HG03064 (cell line): ENCODE results near the gene SYNPR.
"Not testable (repeated sequence)": the region's sequence is repeated elsewhere in the genome, so short reads cannot be mapped to it uniquely, and the experiment has no call there.

ENCODE experiments used
- ATAC-seq: cut with Tn5 transposase; IDR thresholded peaks from one replicate; pipeline ENCODE4 v1.9.1; 2021; ENCODE audit warnings: low read depth; ENCODE audit not compliant: unreplicated experiment

SYNPR gene

DNA sequence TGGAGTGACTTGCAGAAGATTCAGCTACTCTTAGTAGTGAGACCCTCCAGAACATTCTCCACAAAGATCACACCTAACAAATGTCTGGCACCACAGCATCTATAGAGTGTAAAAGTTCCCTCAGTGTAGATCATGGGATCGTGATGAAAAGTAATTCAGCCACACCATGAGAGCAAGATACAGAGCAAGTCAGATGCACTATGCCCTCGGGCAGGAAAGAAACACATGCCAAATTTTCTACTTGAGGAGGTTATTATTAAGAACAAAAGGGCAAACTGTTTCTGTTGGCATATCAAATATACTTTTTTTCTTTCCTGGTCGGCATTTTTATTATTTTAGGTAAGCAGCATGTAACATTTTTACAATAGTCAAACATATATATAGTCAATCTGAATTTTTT lies 329.6 kb downstream of the SYNPR start:
- ATAC-seq: no peak

DNA sequence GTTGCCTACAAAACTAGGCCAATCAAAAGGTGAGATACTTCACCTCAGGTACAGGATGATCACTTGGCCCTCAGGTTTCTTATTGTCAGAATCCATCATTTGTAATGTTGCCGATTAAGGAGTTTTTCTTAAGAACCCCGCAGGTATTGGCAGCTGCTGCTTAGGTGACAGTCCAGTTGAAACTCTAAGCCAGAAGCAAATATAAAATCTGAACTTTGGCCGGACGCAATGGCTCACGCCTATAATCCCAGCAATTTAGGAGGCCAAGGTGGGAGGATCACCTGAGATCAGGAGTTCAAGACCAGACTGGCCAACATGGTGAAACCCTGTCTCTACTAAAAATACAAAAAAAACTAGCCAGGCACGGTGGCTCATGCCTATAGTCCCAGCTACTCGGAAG lies 331.3 kb downstream of the SYNPR start:
- no peak for ATAC-seq

DNA sequence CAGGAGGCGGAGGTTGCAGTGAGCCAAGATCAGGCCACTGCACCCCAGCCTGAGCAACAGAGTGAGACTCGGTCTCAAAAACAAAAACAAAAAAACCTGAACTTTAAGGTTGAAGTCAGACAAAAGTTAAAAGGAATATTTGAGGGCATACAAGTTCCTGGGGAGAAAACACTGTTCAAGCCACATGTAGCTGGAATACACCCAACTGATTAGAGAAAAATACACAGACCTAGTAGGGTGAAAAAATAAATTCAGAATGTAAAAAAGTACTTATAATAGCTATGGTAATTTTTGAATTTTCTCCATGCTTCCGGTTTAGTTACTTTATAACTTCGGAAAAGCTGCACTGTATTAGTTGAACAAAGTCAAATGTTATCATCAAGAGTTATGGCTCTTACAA lies 331.7 kb downstream of the SYNPR start:
- no peak for ATAC-seq

DNA sequence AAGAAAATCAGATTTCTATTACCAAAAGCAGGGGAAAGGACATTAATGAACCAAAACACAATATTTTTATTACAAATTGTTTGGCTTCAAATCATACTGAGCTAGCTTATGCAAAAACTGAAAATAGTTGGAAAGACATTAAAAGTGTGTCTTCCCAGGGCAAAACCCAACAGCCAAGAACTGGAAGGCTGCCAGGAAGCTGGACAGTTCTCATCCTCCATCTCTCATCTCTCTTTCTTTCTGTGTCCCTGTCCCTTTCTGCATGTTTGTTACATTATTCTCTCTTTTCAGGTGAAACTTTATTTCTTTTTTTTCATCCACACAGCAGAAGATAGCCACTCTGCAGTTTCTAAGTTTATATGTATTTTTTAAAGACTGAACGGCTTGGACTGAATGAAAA lies 333.3 kb downstream of the SYNPR start:
- ATAC-seq: no peak

DNA sequence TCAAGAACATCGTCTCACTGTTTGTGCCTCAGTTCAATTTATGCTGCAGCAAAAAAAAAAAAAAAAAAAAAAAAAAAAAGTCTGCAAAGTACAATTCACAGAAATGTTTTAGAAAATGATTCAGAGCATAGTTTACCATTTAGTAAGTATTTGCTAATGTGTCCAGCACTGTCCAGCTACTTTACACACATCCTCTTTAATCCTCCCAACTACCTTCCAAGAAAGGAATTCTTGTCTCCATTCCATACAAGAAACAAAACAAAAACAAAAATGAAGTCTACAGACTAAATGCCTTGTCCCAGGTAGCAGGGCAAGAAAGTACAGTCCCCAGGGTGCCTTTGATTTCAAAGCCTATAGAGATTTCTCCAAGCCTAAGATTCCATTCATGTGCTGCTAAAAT lies 335.5 kb downstream of the SYNPR start:
- no peak for ATAC-seq

DNA sequence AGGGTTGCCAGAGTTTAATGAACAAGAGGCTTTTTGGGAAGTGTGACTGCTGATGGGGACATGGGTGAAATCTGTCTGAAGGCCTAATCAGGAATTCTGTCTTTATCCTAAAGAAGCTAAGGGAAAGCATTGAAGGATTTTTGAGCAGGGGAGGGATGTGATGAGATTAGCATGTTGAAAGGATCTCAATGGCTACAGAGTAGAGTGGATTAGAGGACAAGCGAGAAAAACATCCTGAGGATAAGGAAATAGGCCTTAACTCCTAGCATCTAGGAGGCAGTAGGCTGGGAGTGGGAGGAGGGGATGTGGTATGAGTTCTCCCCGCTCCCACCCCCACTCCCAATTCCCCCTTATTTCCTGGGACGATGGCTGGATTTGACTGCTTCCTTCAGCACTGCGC lies 339.3 kb downstream of the SYNPR start:
- no peak for ATAC-seq

DNA sequence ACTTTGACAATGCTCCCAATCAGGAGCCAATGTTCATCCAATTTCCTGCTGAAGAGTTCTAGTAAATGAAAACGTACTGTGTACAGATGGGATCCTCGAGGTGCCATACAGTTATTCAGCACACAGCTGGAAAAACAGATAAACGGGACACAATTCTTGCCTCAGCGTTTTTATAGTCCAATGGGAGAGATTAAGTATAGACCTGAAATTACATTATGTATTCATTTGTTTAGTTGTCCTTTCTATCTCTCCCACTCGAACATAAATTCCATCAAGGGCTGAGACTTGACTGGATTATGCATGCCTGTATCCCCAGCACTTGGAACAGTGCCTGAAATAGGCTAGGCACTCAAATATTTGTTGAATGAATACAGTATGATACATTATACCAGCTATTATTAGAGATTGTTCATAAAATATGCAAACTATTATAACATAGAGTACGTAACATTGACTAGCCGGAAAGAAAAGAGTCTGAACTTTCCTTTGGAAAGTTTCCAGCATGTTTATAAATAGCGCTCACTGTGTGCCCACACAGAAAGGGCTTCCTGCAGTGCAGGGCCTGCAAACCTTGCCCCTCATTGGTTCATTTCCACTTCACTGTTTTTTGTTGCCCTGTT lies 346.9 kb downstream of the SYNPR start:
- no peak for ATAC-seq

DNA sequence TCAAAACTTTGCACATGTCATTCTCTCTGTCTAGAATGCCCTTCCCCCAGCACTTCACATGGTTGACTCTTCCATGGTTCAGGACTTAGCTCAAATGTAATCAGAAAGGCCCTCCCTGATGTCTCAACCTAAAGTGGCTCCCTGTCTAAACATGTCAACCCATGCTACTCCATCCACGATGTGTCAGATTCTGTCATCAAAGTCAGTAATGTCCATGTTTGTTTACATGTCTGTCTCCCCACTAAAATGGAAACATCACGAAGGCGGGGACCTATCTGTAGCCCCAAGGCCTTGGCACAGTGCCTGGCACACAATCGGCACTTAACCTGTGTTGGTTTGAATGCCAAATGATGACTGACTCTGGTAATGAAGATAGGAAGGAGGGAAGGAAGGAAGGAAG lies 353.6 kb downstream of the SYNPR start:
- ATAC-seq: no peak

DNA sequence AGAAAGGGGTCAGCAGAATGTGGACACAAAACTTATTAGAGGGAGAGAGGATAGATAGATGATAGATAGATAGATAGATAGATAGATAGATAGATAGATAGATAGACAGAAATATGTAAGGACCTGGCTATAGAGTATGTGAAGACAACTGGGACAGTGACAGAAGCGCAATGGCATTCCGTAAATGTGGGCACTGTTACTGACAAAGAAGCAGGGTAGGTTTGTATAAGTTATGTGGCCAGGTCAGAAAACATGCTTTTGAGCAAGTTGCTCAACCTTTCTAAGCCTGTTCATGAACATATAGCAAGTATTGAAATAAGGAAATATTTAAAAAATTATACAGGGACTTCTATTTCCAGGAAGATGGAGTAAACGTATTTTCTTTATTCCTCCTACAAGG lies 357.1 kb downstream of the SYNPR start:
- ATAC-seq: no peak

DNA sequence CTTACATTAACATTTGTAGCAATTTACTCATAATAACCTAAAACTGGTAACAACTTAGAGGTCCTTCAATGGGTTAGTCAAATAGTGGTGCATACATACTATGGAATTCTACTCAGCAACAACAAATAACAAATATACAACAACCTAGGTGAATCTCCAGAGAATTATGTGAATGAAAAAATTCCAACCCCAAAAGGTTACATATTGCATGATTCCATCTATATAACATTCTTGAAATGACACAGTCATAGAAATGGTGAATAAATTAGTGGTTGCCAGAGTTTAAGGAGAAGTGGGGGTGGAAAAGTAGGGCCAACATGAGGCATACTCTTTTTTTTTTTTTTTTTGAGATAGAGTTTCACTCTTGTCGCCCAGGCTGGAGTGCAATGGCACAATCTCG lies 361.7 kb downstream of the SYNPR start:
- ATAC-seq: no peak

DNA sequence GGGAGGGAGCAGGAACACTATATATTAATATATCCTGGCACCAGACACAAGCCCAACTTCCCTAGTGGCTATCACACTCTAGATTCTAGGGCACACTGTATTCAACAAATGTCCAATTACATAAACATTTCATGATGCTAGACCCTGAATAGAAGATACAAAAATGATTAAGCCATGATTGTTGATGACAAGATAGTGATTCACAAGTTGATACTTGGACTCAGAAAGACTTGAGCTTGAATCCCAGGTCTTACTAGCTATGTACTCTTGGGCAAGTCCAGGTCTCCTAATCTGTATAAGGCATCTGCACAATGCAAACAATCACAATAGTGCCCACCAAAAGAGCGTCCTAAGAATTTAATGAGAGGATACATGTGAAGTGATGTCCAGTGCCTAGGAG lies 364.4 kb downstream of the SYNPR start:
- no peak for ATAC-seq

DNA sequence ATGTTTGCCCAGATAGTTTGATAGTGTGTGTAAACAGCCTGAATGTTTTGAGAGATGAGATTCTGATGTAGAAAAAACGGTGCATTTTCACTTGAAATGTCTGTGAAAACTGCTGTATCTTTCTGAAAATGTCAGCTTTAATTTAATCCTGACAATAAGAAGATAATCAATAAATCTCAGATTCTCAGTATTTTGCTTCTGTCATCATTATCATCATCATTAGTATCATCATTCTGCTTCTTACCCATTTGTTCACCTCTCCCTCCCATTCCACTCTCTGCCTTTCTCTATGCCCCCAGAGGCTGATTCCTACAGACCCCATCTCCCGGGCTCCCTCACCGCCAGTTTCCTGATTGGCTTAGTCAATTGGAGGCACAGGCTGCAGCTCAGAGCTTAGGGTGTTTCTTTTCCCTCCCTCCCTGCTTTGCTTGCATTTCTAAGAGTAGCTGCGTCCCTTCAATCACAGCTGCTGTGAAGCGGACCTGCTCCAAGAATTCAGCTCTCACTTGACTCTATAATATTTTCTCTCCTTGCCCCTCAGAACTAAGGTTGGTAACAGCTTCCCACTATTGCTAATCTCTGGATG lies 366.2 kb downstream of the SYNPR start:
- ATAC-seq: no peak

DNA sequence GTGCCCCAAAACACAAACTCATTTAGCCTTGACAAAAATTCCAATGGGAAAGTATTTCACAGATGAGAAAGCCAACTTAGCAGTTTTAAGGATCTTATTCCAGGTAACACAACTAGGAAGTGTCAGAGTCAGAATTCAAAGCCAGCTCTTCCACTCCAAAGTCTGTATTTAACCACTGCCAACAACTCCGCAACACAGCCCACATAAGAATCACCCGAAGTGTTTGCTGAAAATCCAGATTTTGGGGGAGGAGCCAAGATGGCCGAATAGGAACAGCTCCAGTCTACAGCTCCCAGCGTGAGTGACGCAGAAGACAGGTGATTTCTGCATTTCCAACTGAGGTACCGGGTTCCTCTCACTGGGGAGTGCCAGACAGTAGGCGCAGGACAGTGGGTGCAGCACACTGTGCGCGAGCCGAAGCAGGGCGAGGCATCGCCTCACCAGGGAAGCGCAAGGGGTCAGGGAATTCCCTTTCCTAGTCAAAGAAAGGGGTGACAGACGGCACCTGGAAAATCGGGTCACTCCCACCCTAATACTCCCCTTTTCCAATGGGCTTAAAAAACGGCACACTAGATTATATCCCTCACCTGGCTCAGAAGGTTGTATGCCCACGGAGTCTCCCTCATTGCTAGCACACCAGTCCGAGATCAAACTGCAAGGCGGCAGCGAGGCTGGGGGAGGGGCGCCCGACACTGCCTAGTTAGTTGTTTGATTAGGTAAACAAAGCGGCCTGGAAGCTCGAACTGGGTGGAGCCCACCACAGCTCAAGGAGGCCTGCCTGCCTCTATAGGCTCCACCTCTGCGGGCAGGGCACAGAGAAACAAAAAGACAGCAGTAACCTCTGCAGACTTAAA lies 367.0 kb downstream of the SYNPR start:
- not testable (repeated sequence) for ATAC-seq

DNA sequence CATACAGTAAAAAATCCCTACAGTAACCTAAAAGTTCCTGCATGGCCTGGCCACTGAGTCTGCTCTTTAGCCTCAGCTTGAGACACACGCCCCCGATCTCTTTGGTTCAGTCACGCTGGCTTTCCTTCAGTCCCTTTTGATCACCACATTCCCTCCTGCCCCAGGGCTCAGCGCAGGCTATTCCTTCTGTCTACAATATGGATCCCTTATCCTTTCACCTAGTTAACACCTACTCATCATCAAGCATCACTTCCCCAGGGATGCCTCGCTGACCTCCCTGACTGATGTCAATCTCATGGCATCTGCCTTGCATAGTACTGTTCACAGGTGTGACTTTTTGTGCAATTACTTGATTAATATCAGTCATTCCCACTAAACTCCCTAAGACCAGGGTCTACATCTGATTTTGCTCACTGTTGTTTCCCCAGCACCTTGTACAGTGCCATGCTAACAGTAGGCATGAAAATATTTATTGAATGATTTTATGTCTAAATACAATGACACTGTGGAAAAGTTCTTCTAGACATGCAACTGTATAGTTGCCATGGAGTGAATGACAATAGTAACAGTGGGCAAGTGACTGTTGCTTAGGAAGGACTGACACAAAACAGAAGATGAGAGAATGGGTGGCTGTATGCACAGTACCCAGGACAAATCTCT lies 374.1 kb downstream of the SYNPR start, which contains the start of gene SNTN:
SNTN (plus strand) TSS at position 610 of the 660 bp plus-strand sequence; CDS start at position 623, 13 bp downstream.
- ATAC-seq: no peak

DNA sequence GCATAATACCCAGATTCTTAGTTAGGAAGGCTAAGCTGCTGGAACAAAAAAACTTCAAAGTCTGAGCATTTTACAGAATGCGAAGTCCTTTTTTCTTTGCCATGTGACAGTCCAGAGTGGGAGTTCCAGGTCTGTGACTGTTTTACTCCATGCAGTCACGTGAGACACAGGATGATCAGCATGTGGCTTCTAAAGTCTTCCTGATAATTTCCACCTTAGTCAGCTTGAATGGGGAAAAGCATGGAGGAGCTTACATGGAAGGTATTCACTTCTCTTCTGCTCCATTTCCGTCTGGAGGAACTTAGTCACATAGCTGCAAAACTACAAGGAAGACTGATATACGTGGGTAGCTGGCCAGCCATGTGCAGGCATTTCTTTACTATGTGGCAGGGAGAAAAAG lies 376.1 kb downstream of the SYNPR start:
- no peak for ATAC-seq

DNA sequence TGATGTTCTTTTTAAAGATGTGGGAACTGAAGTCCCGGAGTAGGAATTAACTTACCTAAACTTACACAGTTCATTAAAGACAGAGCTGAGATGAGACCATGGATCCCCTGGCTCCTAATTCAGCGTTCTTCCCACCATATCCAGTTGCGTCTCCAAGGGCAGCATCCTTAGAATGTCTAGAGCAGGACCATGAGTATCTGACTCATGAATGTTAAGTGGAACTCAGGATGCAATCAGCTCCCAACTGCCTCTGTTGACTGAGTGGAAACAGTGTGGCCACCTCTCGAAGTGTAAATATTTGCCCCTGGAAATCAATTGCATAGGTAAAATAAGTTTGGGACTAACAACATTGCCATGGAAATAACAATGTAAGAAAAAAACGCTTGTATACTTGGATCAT lies 376.8 kb downstream of the SYNPR start:
- ATAC-seq: no peak

DNA sequence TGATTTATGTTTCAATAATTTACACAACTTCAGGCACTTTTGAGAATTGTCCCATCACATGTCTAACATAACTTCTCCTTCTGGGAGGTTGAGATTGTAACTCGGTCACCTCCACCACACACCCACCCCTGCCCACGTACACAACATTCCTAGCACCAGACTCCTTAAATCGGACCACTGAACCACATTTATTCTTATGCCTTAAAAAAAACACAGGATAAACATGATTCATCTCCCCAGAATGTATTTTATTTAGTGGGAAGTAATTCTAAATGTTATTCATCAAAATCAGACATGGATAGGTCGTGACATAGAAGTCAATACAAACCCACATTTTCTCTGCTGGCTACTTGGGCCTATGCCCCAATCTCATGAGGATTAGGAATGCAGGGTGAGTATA lies 377.4 kb downstream of the SYNPR start:
- ATAC-seq: no peak

DNA sequence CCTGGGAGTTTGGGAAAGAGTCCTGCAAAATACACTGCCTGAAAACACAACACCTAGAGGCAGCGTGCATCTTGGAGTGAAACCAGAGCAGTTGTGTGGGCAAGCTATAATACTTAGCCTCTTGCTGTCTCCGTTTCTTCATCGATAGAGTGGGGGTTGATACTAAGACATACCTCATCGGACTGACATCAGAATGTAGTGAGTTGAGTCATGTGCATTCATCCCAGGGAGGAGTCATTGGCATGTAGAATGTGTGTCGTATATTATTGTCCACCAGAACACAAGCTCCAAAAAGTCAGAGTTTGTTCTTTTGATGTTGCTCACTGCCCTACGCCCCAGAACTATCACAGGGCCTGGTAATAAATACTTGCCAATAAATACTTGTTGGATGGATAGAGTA lies 378.7 kb downstream of the SYNPR start:
- ATAC-seq: no peak

DNA sequence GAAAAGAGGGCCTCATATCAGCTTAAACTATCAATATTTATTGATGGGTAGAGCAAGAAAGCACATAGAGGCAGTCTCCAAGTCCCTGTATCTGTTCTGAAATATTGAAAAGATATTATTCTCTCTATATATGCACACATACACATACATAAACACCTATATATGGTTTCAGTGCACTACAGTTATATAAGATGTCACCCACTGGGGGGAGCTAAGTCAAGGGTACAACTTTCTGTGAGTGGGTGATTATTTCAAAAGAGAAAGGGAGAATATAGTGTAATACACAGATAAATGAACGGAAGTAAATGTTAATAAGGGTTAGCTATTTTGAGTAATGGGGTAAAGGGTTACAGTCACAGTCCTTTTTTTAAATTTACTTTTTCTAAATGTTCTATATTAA lies 383.1 kb downstream of the SYNPR start:
- no peak for ATAC-seq

DNA sequence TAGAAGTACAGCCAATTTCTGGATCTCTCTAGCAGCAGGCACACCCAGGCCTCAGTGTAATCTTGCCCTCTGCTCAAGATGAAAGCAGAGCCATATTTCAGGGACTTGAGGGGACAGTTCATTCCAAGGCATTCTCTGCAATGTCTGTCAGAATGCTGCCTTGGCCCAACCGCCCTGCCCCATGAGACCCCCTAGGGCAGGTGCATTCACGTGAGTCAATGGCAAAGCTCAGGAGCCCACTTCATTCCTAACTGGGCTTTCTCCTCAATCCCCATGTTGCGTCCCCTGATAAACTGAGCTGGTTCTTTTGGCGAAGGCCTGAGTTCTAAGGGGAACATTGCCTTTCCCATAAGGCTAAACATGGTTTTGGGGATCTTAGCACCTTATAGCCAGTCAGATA lies 383.9 kb downstream of the SYNPR start:
- no peak for ATAC-seq

DNA sequence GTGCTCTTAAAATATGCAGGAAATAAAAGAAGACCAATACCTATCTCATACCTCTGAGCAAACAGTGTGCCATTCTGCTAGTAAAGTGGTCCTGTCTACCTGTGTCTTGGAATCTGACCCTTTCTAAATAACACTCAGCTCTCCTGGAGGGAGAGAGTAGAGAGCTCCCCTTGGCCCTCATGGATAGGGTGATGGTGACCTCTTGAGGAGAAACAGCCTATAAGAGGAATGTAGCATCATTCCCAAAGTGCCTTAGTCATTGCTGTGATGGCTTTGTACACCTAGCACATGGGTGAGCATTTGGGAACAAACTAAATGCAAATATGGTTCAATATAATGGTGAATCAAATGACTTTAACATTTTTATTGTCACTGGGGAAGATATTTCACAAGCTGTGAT lies 384.4 kb downstream of the SYNPR start:
- ATAC-seq: no peak
